ENCODE measurements around the gene KNSTRN. TPM values are rescaled to one million over a fixed set of nuclear protein-coding genes. Genes with fewer than 3 reads are reported as not detected.

The KNSTRN gene
- total RNA-seq, 4 donors from 2014 or later = 10.8 to 30.9 (median 22.1) TPM

DNA sequence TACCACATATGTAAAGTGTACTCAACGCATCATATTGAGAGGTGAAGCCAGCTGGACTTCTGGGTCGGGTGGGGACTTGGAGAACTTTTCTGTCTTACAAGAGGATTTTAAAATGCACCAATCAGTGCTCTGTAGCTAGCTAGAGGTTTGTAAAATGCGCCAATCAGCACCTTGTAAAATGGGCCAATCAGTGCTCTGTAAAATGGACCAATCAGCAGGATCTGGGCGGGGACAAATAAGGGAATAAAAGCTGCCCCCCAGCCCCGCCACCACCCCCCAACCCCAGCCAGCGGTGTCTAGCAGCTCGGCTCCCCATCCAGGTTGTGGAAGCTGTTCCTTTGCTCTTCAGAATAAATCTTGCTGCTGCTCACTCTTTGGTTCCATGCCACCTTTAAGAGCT lies 16.8 kb downstream of the KNSTRN start:
- no peak for ATAC-seq

GRCh38 chr15:40405501-40406381 lies 23.2 kb downstream of the KNSTRN start, which contains the start of gene IVD:
TSS of gene IVD (plus strand) at chr15:40405795. CDS start at chr15:40405828, 33 bp downstream.
- in situ Hi-C loops (cut with MboI; ENCODE audit: low sequenced_read_pairs in 4 of 4) = loop anchor here in 1 of 4 donors (25.0 kb wide), 1 partner anchor 368 kb away; the partner anchor contains the start of gene SRP14
- H3K4me3 ChIP-seq = peak within 1 kb of the TSS; percentile 64 to 87 (median 73)

More for the DNA sequence above, 16.8 kb downstream of the KNSTRN start:
- no peaks in the 10 kb centered on the region for H3K9me3 ChIP-seq
- no peak overlapping the region for H3K4me3 ChIP-seq
- TF ChIP-seq, protein P1, sequence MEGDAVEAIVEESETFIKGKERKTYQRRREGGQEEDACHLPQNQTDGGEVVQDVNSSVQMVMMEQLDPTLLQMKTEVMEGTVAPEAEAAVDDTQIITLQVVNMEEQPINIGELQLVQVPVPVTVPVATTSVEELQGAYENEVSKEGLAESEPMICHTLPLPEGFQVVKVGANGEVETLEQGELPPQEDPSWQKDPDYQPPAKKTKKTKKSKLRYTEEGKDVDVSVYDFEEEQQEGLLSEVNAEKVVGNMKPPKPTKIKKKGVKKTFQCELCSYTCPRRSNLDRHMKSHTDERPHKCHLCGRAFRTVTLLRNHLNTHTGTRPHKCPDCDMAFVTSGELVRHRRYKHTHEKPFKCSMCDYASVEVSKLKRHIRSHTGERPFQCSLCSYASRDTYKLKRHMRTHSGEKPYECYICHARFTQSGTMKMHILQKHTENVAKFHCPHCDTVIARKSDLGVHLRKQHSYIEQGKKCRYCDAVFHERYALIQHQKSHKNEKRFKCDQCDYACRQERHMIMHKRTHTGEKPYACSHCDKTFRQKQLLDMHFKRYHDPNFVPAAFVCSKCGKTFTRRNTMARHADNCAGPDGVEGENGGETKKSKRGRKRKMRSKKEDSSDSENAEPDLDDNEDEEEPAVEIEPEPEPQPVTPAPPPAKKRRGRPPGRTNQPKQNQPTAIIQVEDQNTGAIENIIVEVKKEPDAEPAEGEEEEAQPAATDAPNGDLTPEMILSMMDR (IDR thresholded peaks at IDR 0.05 in 4 of 5, conservative IDR thresholded peaks at IDR 0.05 in 1 of 5) = no peak
- no peak for TF ChIP-seq POLR2A (IDR thresholded peaks at IDR 0.05)
- in situ Hi-C loops (cut with MboI; ENCODE audit: low sequenced_read_pairs in 4 of 4) = no loop called here
- H3K27ac ChIP-seq = no peak overlapping the region
- H3K27me3 ChIP-seq = no peaks in the 10 kb centered on the region
- H3K4me1 ChIP-seq = peaks cover 0 to 2% of the 10 kb centered on the region in 2 donors
- intact Hi-C loops (cut with DNase I; ENCODE audit: low total_unique reads) = no loop called here
- DNase-seq = no peak
- H3K36me3 ChIP-seq = no peaks in the 10 kb centered on the region

GRCh38 chr15:40407330-40407990 lies 24.9 kb downstream of the KNSTRN start:
- ATAC-seq = no peak

More at GRCh38 chr15:40405501-40406381, 23.2 kb downstream of the KNSTRN start, which contains the start of gene IVD:
- intact Hi-C loops (cut with DNase I; ENCODE audit: low total_unique reads) = loop anchor here (1.0 to 10.0 kb wide), 3 partner anchors 25 to 361 kb away; partner anchors contain the start of gene INAFM2
- Histone ChIP-seq H3K27ac (peak within 1 kb of the TSS; percentile 74 to 81 (median 75)), H3K9me3 (no peaks in the 10 kb centered on the region), H3K27me3 (no peaks in the 10 kb centered on the region), H3K4me1 (peaks cover 8 to 11% of the 10 kb centered on the region in 2 donors), H3K36me3 (peaks cover 0 to 16% of the 10 kb centered on the region in 2 donors)
- DNase-seq (peak; percentile 90 to 94), ATAC-seq (peak; percentile 93 to 97)
- TF ChIP-seq, protein P1 (IDR thresholded peaks at IDR 0.05 in 4 of 5, conservative IDR thresholded peaks at IDR 0.05 in 1 of 5) = no peak
- TF ChIP-seq POLR2A (IDR thresholded peaks at IDR 0.05) = peak; percentile 41 to 45

GRCh38 chr15:40409366-40409765 lies 26.8 kb downstream of the KNSTRN start:
- in situ Hi-C loops (cut with MboI; ENCODE audit: low sequenced_read_pairs in 4 of 4) (loop anchor here in 1 of 4 donors (25.0 kb wide), 1 partner anchor 372 kb away; the partner anchor contains the start of gene SRP14), intact Hi-C loops (cut with DNase I; ENCODE audit: low total_unique reads) (loop anchor here (5.0 to 10.0 kb wide), 2 partner anchors 87 to 365 kb away; partner anchors contain the start of gene INAFM2)

More at GRCh38 chr15:40407330-40407990, 24.9 kb downstream of the KNSTRN start:
- in situ Hi-C loops (cut with MboI; ENCODE audit: low sequenced_read_pairs in 4 of 4) = loop anchor here in 1 of 4 donors (25.0 kb wide), 1 partner anchor 370 kb away; the partner anchor contains the start of gene SRP14
- intact Hi-C loops (cut with DNase I; ENCODE audit: low total_unique reads) = loop anchor here (5.0 to 10.0 kb wide), 2 partner anchors 85 to 363 kb away; partner anchors contain the start of gene INAFM2
- no peak overlapping the region for H3K4me3 ChIP-seq
- no peak overlapping the region for H3K27ac ChIP-seq
- H3K36me3 ChIP-seq = peaks cover 0 to 29% of the 10 kb centered on the region in 2 donors
- peaks cover 8 to 11% of the 10 kb centered on the region in 2 donors for H3K4me1 ChIP-seq
- no peaks in the 10 kb centered on the region for H3K9me3 ChIP-seq
- no peak for TF ChIP-seq POLR2A (IDR thresholded peaks at IDR 0.05)
- TF ChIP-seq, protein P1 (IDR thresholded peaks at IDR 0.05 in 4 of 5, conservative IDR thresholded peaks at IDR 0.05 in 1 of 5) = no peak
- no peak for DNase-seq
- H3K27me3 ChIP-seq = no peaks in the 10 kb centered on the region

More at GRCh38 chr15:40409366-40409765, 26.8 kb downstream of the KNSTRN start:
- H3K9me3 ChIP-seq = no peaks in the 10 kb centered on the region
- H3K4me1 ChIP-seq = peaks cover 8 to 11% of the 10 kb centered on the region in 2 donors
- H3K4me3 ChIP-seq = no peak overlapping the region
- TF ChIP-seq, protein P1 (IDR thresholded peaks at IDR 0.05 in 4 of 5, conservative IDR thresholded peaks at IDR 0.05 in 1 of 5) = no peak
- TF ChIP-seq POLR2A (IDR thresholded peaks at IDR 0.05) = no peak
- DNase-seq = no peak
- peaks cover 0 to 39% of the 10 kb centered on the region in 2 donors for H3K36me3 ChIP-seq
- no peak for ATAC-seq
- H3K27me3 ChIP-seq = no peaks in the 10 kb centered on the region
- H3K27ac ChIP-seq = no peak overlapping the region
